HG03439 (cell line): ENCODE measurements around the gene NKTR.

Experiments used
- ATAC-seq: cut with Tn5 transposase; IDR thresholded peaks from one replicate; pipeline ENCODE4 v1.9.1; 2021; ENCODE audit warnings: mild to moderate bottlenecking, moderate library complexity; ENCODE audit not compliant: unreplicated experiment

The NKTR gene

GRCh38 chr3:42692667-42693529 is 92.4 kb downstream of the NKTR start:
- no peak for ATAC-seq

GRCh38 chr3:42693530-42693930 is 93.0 kb downstream of the NKTR start:
- no peak for ATAC-seq

- no peak for ATAC-seq
Measured at GRCh38 chr3:42694366-42694765, 93.9 kb downstream of the NKTR start.

GRCh38 chr3:42696356-42697288 is 96.1 kb downstream of the NKTR start:
- no peak for ATAC-seq

- no peak for ATAC-seq
Measured at GRCh38 chr3:42697289-42698051, 97.0 kb downstream of the NKTR start.
